ENCODE data around the gene CCDC190. TPM values are rescaled to one million over a fixed set of nuclear protein-coding genes. Genes with fewer than 3 reads are reported as not detected.

The CCDC190 gene
- total and polyA plus RNA-seq, 9 of the 15 experiments (the other 6 are each of a cell fraction or from before 2014, with no cell fraction given) = not detected

DNA sequence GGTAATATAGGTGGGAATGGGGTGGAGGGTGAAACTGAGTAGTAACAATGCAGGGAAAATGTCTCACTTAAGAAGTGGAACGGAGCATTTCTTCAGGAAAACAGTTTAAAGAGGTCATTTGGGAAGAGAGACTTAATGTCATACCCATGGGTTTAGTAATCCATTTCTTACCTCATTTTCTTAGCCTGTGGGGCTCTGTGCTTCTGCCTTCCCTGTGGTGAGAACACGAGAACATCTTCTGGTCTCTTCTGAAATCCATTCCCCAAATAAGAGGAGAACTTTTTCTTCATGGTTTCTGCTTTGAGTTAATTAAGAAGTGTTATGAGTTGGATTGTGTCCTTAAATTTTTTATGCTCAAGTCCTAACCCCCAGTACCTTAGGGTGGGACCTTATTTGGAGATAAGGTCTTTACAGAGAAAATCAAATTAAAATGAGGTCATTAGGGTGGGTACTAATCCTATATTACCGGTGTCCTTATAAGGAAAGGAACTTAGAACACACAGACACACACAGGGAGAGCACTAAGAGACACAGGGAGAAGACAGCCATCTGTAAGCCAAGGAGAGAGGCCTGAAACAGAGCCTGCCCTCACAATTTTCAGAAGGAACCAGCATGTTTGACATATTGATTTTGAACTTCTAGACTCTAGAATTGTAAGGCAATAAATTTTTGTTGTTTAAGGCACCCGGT lies 5.4 kb downstream of the CCDC190 start:
- no peaks in the 10 kb centered on the region for H3K36me3 ChIP-seq (ENCODE audit: control insufficient read depth, insufficient read depth, low read length)
- WGBS (ENCODE audit: insufficient coverage, low coverage, missing lambda C conversion rate) = 2% methylated on average over 4 of the region's 4 CpGs
- ChIA-PET POLR2A (no interaction called here), CTCF (ENCODE audit: low intra/inter-chr PET ratio) (no interaction called here)
- intact Hi-C loops (cut with micrococcal nuclease) (loop anchor here (2.0 to 5.0 kb wide), 2 partner anchors 52 to 319 kb away; no protein-coding TSS in a partner anchor), in situ Hi-C loops (cut with MboI) (loop anchor here (5.0 to 10.0 kb wide), 2 partner anchors 329 to 452 kb away; no protein-coding TSS in a partner anchor)
- no peaks in the 10 kb centered on the region for H3K9me1 ChIP-seq (ENCODE audit: control insufficient read depth, insufficient read depth, low read length)
- no peaks in the 10 kb centered on the region for H4K20me1 ChIP-seq (replicated peaks; ENCODE audit: control insufficient read depth, insufficient read depth, low read length)
- peaks cover 3 to 5% of the 10 kb centered on the region in 2 experiments; a peak in 1 of 5 replicates for H3K27me3 ChIP-seq (ENCODE audit: control insufficient read depth in 2 of 2, insufficient read depth in 2 of 2, low read length in 2 of 2)
- no peaks in the 10 kb centered on the region for H3K9me3 ChIP-seq (replicated peaks; ENCODE audit: control insufficient read depth, insufficient read depth, low read depth, low read length)
- no peak overlapping the region for H3K4me3 ChIP-seq
- BruUV-seq (replicated peaks) = no TSS peak
- peak overlapping the region; percentile 72; the same call in 1 of the 2 replicates for H2AFZ ChIP-seq (ENCODE audit: low read depth, low read length)
- H3K79me2 ChIP-seq (ENCODE audit: control insufficient read depth, insufficient read depth, low read length) = no peaks in the 10 kb centered on the region
- no peak overlapping the region for H3K27ac ChIP-seq (ENCODE audit: extremely low read depth, low read depth, low read length)
- no peak for DNase-seq (ENCODE audit: extremely low read depth in 1 of 4, low spot score in 3 of 4)
- H3K4me1 ChIP-seq (replicated peaks in 1 of 2; ENCODE audit: control insufficient read depth in 2 of 2, insufficient read depth in 2 of 2, low read length in 2 of 2) = no peaks in the 10 kb centered on the region
- TF ChIP-seq SMARCA4 (IDR thresholded peaks at IDR 0.05) = no peak
- no peak for TF ChIP-seq KLF13 (tag; IDR thresholded peaks at IDR 0.05; ENCODE audit: borderline replicate concordance, low read depth)
- no peak for TF ChIP-seq SAP30 (IDR thresholded peaks at IDR 0.05; ENCODE audit: borderline replicate concordance, insufficient read depth, low read depth, low read length, poor library complexity, severe bottlenecking)
- TF ChIP-seq ARNT (IDR thresholded peaks at IDR 0.05) = no peak
- TF ChIP-seq BCOR (IDR thresholded peaks at IDR 0.05) = no peak
- TF ChIP-seq HCFC1 (IDR thresholded peaks at IDR 0.05; ENCODE audit: low read depth, low read length) = no peak
- no peak for TF ChIP-seq SOX6 (IDR thresholded peaks at IDR 0.05)
- no peak for TF ChIP-seq ZNF589 (CRISPR knock-in tag; IDR thresholded peaks at IDR 0.05; ENCODE audit: low read depth)
- no peak for TF ChIP-seq ZNF408 (CRISPR knock-in tag; IDR thresholded peaks at IDR 0.05; ENCODE audit: low read depth)
- no peak for TF ChIP-seq U2AF1 (optimal IDR thresholded peaks at IDR 0.05; ENCODE audit: low read depth, low read length)
- TF ChIP-seq ERF (CRISPR knock-in tag; IDR thresholded peaks at IDR 0.05) = no peak
- TF ChIP-seq KAT8 (IDR thresholded peaks at IDR 0.05; ENCODE audit: low read depth) = no peak
- TF ChIP-seq NFRKB (IDR thresholded peaks at IDR 0.05; ENCODE audit: low read depth) = no peak
- TF ChIP-seq ZNF263 (CRISPR knock-in tag; IDR thresholded peaks at IDR 0.05; ENCODE audit: borderline replicate concordance) = no peak
- no peak for TF ChIP-seq ZNF444 (CRISPR knock-in tag; IDR thresholded peaks at IDR 0.05)
- no peak for TF ChIP-seq PCBP2 (IDR thresholded peaks at IDR 0.05; ENCODE audit: low read depth, low read length, poor library complexity, severe bottlenecking)
- no peak for TF ChIP-seq ZNF644 (tag; IDR thresholded peaks at IDR 0.05; ENCODE audit: low read depth)
- no peak for TF ChIP-seq ZNF764 (CRISPR knock-in tag; IDR thresholded peaks at IDR 0.05; ENCODE audit: low read depth)
- no peak for TF ChIP-seq ILK (tag; IDR thresholded peaks at IDR 0.05; ENCODE audit: borderline replicate concordance, low read depth)
- TF ChIP-seq ELF2 (CRISPR knock-in tag; IDR thresholded peaks at IDR 0.05) = no peak
- no peak overlapping the region for H3K4me2 ChIP-seq (ENCODE audit: insufficient read depth, low read length)
- no peak overlapping the region for H3K9ac ChIP-seq (ENCODE audit: insufficient read depth in 1 of 2, low read depth in 2 of 2, low read length in 2 of 2)
- FAIRE-seq = no peak
- ATAC-seq = no peak

Data from K562 (cell line).